Peyer's patch (tissue), 4 donors: ENCODE results near the gene SLC6A17. TPM values are rescaled to one million over a fixed set of nuclear protein-coding genes. Genes with fewer than 3 reads are reported as not detected.

Experiments
- DNase-seq, 3 donors: peaks; one replicate each; pipeline ENCODE4 v3.0.0-alpha.2; 2017 to 2019
- H3K27ac ChIP-seq, 4 donors: fragments of 200-600 bp; sonication (generic); one replicate each; pipeline ENCODE4 v1.5.1; 2016 to 2019
- H3K27me3 ChIP-seq, 2 donors: fragments of 200-600 bp; sonication (generic); one replicate each; pipeline ENCODE4 v1.5.1; 2019
- H3K36me3 ChIP-seq, 3 donors: fragments of 200-600 bp; sonication (generic); one replicate each; pipeline ENCODE4 v1.5.1; 2016 to 2019
- H3K4me1 ChIP-seq, 4 donors: fragments of 200-600 bp; sonication (generic); one replicate each; pipeline ENCODE4 v1.5.1; 2016 to 2019
- H3K4me3 ChIP-seq, 4 donors: fragments of 200-600 bp; sonication (generic); 1 replicate in 3 of 4; 2 replicates in 1 of 4; pipeline ENCODE4 v1.5.1; 2016 to 2019; ENCODE audit warnings: mild to moderate bottlenecking in 1 of 4
- H3K9me3 ChIP-seq, 4 donors: fragments of 200-600 bp; sonication (generic); one replicate each; pipeline ENCODE4 v1.5.1; 2016 to 2019; ENCODE audit warnings: mild to moderate bottlenecking in 1 of 4
- CTCF ChIP-seq, 6 experiments: fragments of 450-650 bp in 4 of 6; fragments of 200-600 bp in 2 of 6; sonication (generic) in 1 of 6; IDR thresholded peaks; one replicate each; pipeline ENCODE4 v1.5.1; 2017 to 2019; ENCODE audit warnings: antibody characterized with exemption in 6 of 6, mild to moderate bottlenecking in 3 of 6, moderate library complexity in 1 of 6
- POLR2A ChIP-seq, 2 donors: fragments of 450-650 bp; IDR thresholded peaks; one replicate each; pipeline ENCODE4 v1.5.1; 2017; ENCODE audit warnings: antibody characterized with exemption in 2 of 2, mild to moderate bottlenecking in 2 of 2, moderate library complexity in 2 of 2
- total RNA-seq, 4 donors: library from RNA; depleted of rRNA; stranded (reverse); fragments of >200 nt; gene quantifications; one replicate each; pipeline ENCODE4 v1.1.0, GENCODE V29; 2016

Gene SLC6A17
- total RNA-seq, 4 donors from 2014 or later = 0.13 to 0.28 TPM; not detected in 2

GRCh38 chr1:110235181-110235833, 85.0 kb downstream of the SLC6A17 start:
- TF ChIP-seq CTCF (IDR thresholded peaks at IDR 0.05) = no peak
- TF ChIP-seq POLR2A (IDR thresholded peaks at IDR 0.05) = no peak
- H3K4me1 ChIP-seq = peaks cover 0 to 12% (median 0%) of the 10 kb centered on the region in 4 donors
- DNase-seq = no peak
- H3K4me3 ChIP-seq = no peak overlapping the region
- no peaks in the 10 kb centered on the region for H3K27me3 ChIP-seq
- no peak overlapping the region for H3K27ac ChIP-seq
- no peaks in the 10 kb centered on the region for H3K9me3 ChIP-seq
- H3K36me3 ChIP-seq = peaks cover 0 to 13% (median 0%) of the 10 kb centered on the region in 3 donors

GRCh38 chr1:110235834-110236682, 85.8 kb downstream of the SLC6A17 start:
- no peaks in the 10 kb centered on the region for H3K27me3 ChIP-seq
- peak overlapping the region in 1 of 4 donors; percentile 27 for H3K27ac ChIP-seq
- peaks cover 0 to 13% (median 0%) of the 10 kb centered on the region in 3 donors for H3K36me3 ChIP-seq
- TF ChIP-seq POLR2A (IDR thresholded peaks at IDR 0.05) (no peak), CTCF (IDR thresholded peaks at IDR 0.05) (no peak)
- DNase-seq = no peak
- peaks cover 0 to 12% (median 0%) of the 10 kb centered on the region in 4 donors for H3K4me1 ChIP-seq
- H3K4me3 ChIP-seq = no peak overlapping the region
- H3K9me3 ChIP-seq = no peaks in the 10 kb centered on the region

GRCh38 chr1:110237386-110238152, 87.3 kb downstream of the SLC6A17 start:
- H3K4me3 ChIP-seq = no peak overlapping the region
- H3K27ac ChIP-seq = no peak overlapping the region
- H3K27me3 ChIP-seq = no peaks in the 10 kb centered on the region
- TF ChIP-seq CTCF (IDR thresholded peaks at IDR 0.05) (no peak), POLR2A (IDR thresholded peaks at IDR 0.05) (no peak)
- H3K4me1 ChIP-seq = peaks cover 0 to 12% (median 0%) of the 10 kb centered on the region in 4 donors
- DNase-seq = peak in 1 of 3 donors; percentile 26
- no peaks in the 10 kb centered on the region for H3K9me3 ChIP-seq
- peaks cover 0 to 8% (median 0%) of the 10 kb centered on the region in 3 donors for H3K36me3 ChIP-seq

GRCh38 chr1:110239441-110240430, 89.4 kb downstream of the SLC6A17 start:
- peaks cover 0 to 12% (median 0%) of the 10 kb centered on the region in 4 donors for H3K4me1 ChIP-seq
- H3K9me3 ChIP-seq = no peaks in the 10 kb centered on the region
- TF ChIP-seq POLR2A (IDR thresholded peaks at IDR 0.05) (no peak), CTCF (IDR thresholded peaks at IDR 0.05) (no peak)
- H3K4me3 ChIP-seq = no peak overlapping the region
- H3K27me3 ChIP-seq = no peaks in the 10 kb centered on the region
- peak in 1 of 3 donors; percentile 22 for DNase-seq
- H3K27ac ChIP-seq = no peak overlapping the region
- no peaks in the 10 kb centered on the region for H3K36me3 ChIP-seq
